A549 (cell line): Measurements from ENCODE around the gene PODXL2.
A peak's percentile ranks its signal among the peaks of the same experiment; 100 is the strongest.

Source experiments
- RAD21 ChIP-seq, 2 experiments: fragments of >200 bp in 1 of 2; sonication (Bioruptor Twin) in 1 of 2; formaldehyde crosslinking in 1 of 2; IDR thresholded peaks in 1 of 2; conservative IDR thresholded peaks in 1 of 2; 2 replicates in 1 of 2; 3 replicates in 1 of 2; pipeline ENCODE4 v1.6.1; 2012 to 2018; ENCODE audit warnings: inconsistent platforms in 1 of 2
- RFX5 ChIP-seq: fragments of 450-650 bp; IDR thresholded peaks from 2 replicates; pipeline ENCODE4 v1.7.1; 2014; ENCODE audit warnings: antibody characterized with exemption, mild to moderate bottlenecking, moderate library complexity
- TF ChIP-seq, protein P1 (sequence below): IDR thresholded peaks from 2 replicates; pipeline ENCODE4 v1.6.1; 2012
- TF ChIP-seq, protein P2 (sequence below): fragments of 250-450 bp; sonication (Bioruptor Pico); IDR thresholded peaks from 2 replicates; pipeline ENCODE4 v1.5.0; 2020; ENCODE audit warnings: low read depth, mild to moderate bottlenecking, moderate library complexity

- TF ChIP-seq, protein P1, sequence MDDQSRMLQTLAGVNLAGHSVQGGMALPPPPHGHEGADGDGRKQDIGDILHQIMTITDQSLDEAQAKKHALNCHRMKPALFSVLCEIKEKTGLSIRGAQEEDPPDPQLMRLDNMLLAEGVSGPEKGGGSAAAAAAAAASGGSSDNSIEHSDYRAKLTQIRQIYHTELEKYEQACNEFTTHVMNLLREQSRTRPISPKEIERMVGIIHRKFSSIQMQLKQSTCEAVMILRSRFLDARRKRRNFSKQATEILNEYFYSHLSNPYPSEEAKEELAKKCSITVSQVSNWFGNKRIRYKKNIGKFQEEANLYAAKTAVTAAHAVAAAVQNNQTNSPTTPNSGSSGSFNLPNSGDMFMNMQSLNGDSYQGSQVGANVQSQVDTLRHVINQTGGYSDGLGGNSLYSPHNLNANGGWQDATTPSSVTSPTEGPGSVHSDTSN = peak; percentile 68; the same call in 1 of the 2 replicates
- TF ChIP-seq, protein P2, sequence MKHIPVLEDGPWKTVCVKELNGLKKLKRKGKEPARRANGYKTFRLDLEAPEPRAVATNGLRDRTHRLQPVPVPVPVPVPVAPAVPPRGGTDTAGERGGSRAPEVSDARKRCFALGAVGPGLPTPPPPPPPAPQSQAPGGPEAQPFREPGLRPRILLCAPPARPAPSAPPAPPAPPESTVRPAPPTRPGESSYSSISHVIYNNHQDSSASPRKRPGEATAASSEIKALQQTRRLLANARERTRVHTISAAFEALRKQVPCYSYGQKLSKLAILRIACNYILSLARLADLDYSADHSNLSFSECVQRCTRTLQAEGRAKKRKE = no peak
- no peak for TF ChIP-seq RFX5
- no peak for TF ChIP-seq RAD21 (conservative IDR thresholded peaks at IDR 0.05 in 1 of 2, IDR thresholded peaks at IDR 0.05 in 1 of 2)
Measured at GRCh38 chr3:127628788-127629466, at the start of gene PODXL2.
